GM19023 (cell line): ENCODE results near the gene FGD5.
A peak's percentile ranks its signal among the peaks of the same experiment; 100 is the strongest.

Experiments
- ATAC-seq: cut with Tn5 transposase; IDR thresholded peaks from one replicate; pipeline ENCODE4 v1.9.1; 2021; ENCODE audit warnings: mild to moderate bottlenecking, moderate library complexity; ENCODE audit not compliant: unreplicated experiment

The FGD5 gene

DNA sequence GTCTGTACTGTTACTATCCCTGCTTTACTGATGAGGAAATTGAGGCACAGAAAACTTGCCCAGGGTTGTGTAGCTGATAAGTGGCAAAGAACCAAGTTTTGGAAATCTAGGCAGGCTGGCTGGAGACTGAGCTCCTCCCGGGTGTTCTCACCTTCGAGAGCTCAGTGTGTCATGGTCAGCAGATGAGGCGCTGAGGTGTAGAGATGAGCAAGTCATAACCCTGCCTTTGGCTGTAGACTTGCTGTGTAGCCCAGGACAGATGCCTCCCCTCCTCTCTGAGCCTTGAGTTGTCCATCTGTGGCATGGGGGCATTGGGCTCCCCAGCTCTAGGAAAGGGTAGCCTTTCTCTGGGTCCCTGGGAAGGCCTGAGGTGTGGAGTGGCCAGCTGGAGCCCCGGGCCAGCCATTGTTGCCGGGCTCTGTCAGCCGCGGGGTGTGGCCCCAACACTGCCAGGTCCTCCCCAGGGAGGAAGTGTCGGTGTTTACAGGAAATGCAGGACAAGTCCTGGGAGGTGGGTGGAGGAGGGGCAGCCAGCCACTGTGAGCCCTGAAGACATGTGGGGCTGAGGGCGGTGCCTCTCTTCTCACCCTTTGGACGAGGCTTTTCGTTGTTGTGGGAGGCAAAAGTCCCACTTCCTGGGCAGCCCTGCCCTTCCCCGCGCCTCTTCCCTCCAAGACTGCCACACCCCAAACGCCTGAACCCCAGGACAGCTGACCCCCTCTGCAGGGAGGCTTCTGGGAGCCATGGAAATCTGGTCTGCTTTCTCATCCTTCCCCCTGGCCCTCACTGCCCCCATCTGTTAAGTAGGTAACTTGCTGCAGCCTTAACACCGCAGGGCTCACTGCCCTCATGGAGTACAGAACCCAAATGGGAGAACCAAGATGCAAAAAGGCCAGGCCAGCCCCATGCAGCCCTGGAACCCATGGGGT, 29.1 kb downstream of the FGD5 start:
- peak; percentile 33 for ATAC-seq

DNA sequence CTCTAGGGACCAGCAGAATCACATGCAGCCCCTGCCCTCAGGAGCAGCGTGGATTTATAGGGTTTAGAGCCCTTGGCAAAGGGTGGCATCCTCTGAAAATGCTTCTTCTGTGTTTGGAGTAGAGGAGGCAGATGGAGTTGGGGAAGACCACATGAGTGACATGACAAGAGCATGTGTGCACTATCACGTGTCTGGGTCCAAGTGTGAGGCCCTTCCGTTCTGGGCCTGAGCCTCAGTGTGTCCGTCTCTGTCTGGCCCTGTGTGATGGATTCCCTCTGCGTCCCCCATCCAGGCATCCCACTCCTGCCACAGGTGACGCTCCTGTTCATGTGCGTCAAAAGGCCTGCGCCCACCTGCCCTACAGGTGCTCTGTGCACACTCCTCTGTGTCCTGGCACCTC, 30.1 kb downstream of the FGD5 start:
- ATAC-seq: no peak

GRCh38 chr3:14849638-14850230, 31.0 kb downstream of the FGD5 start:
- no peak for ATAC-seq

DNA sequence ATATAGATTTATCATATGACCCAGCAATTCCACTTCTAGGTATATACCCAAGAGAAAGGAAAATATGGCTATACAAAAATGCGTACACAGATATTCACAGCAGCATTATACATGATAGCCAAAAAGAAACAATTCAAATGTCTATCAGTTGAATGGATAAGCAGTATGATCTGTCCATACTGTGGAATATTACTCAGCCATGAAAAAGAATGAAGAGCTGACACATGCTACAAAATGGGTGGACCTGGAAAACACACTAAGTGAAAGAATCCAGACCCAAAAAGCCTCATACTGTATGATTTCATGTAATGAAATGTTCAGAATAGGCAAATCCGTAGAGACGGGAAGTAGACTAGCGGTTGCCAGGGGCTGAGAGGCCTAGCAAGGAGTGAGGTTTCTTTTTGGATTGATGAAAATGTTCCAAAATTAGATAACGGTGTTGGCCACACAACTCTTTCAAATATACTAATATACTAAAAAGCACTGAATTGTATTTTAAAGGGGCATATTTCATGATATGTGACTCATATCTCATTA, 33.4 kb downstream of the FGD5 start:
- no peak for ATAC-seq

DNA sequence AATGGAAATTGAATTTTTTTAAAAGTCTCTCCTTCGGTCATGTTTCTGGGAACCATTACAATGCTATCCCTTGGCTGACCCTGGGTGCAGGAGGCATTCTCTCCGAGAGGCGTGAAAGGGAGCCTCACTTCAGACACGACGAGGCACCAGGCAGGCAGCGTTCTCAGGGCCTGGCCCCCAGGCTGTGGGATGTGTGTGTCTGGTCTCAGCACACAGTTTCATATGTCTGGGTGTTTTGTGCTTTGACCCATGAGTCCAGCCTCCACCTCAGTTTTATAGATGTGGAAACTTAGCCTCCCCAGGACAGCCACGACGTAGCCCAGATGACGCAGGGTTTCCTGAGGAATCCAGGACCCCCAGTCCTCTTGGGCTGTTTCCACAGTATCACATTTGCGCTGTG, 34.0 kb downstream of the FGD5 start:
- ATAC-seq: no peak

DNA sequence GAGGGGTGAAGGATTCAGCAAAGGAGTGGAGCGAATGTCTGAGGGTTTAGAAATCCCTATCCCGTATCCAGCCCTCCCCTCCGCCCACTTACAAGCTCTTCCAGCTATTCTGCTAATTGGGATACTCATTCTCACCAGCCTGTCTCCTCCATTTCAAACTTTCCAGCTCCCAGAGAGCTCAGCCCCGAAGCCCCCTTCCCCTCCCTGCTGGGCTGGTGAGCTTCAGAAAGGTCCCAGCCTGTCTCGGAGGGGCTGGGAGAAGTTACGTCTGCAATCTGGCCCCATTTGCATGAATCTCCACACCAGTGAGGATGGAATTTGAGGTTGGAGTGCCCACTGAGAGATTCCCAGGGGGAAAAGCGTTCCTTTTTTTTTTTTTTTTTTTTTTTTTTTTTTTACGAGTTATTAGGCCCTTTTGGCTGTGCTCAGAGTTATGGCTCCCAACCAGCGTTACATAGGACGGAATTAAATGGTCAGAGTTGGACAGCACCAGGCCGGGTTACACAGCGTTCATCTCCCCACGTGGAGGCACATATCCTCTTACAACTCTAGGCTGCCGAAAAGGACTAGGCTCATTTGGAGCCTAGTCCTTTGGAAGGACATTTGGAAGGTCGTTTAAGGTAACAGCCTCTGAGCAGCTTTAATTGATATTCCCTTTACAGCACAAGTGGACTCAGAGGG, 34.6 kb downstream of the FGD5 start:
- ATAC-seq: no peak

GRCh38 chr3:14857506-14857905, 38.7 kb downstream of the FGD5 start:
- no peak for ATAC-seq

DNA sequence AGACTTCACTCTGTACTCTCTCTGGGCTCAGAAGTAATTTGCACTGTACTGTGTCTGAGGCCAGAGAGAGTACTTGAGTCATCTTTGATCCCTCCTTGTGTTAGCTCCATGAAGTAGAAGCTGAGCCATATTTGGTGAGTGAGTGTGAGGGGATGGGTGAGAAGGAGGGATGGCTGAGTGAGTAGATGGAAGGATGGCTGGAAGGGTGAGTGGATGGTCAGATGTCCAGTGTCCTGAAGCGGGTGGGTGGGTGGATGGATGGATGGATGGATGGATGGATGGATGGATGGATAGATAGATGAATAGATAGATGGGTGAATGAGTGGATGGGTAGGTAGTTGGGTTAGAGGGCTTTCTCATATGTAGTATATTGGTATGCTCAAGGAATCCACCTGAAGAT, 39.3 kb downstream of the FGD5 start:
- ATAC-seq: no peak

- no peak for ATAC-seq
These were observed 41.1 kb downstream of the FGD5 start for GRCh38 chr3:14859880-14860279.

- ATAC-seq: no peak
These were observed 42.3 kb downstream of the FGD5 start for GRCh38 chr3:14861031-14861430.

DNA sequence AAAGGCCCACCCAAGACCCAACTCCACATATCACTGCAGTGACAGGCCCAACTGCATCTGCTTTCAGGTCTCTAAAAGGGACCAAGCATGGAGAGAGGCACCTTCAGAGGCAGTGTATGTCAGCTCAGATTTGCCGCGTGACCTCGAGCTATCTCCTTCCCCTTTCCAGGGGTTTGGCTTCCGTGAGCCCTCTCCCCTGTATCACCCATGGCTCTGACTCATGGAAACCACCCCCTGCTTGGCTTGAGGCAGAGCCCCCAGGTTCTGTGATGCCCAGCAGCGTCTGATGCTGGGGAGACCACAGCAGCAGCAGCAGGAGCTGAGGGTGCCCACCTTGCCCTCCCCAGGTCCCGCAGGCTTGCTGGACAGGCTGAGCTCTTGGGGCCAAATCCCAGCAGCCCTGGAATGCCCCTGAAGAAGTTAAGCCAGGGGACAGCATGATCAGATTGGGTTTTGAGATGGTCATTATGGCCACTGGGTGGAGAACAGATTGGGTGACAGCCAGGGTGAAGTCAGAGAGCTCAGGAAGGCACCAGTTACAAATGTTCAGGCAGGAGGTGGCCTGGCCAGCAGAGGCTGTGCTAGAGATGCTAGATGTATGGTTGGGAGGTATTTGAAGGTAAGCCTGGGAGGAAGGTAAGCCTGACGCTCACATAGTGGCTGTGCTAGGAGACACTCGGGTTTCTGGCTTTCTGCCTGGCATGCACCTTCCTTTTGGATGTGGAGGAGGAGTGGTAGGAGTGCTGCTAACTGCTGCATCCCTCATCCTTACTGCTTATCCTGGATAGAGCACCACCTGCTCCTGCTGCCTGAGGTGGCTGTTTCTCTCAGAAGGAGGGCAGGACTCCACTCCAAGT, 42.9 kb downstream of the FGD5 start:
- ATAC-seq: no peak

- ATAC-seq: no peak
These were observed 43.5 kb downstream of the FGD5 start for GRCh38 chr3:14862303-14862660.

- ATAC-seq: no peak
These were observed 44.0 kb downstream of the FGD5 start for GRCh38 chr3:14862661-14863230.

- no peak for ATAC-seq
These were observed 44.8 kb downstream of the FGD5 start for GRCh38 chr3:14863333-14864100.

DNA sequence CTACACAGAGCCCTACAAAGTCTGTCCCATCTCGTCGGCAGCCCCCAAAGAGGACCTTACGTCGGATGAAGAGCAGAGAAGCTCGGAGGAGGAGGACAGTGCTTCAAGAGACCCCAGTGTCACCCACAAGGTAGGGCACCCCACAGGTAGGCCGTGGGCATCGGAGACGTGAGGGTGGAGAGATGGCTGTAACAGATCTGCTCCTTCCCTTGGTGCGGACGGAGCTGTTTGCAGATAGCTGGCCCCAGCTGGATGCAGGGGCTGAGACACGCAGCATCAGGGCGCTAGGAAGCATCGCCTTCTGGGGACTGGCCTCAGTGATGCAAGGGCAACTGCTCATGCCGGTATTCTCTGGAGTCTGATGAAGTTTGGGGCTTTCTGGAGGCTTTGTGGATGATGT, 45.4 kb downstream of the FGD5 start:
- no peak for ATAC-seq

DNA sequence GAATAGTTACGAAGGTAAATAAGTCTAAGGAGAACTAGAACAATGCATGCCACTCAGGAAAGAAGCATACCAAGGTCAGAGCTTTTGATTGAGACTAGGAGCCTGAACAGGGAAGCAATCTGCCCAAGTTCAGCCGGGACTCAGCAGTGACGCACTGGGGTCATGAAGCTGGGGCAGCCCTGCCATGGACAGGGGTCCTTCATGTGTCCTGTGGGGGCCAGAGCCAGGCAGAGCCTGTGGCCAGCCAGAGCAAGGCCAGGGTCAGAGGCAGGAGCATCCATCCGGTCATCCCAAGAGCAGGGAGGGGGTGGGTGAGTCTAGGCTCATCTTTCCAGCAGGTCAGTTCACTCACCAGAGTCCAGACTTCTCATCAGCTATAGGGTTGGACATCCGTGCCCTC, 47.9 kb downstream of the FGD5 start:
- no peak for ATAC-seq

DNA sequence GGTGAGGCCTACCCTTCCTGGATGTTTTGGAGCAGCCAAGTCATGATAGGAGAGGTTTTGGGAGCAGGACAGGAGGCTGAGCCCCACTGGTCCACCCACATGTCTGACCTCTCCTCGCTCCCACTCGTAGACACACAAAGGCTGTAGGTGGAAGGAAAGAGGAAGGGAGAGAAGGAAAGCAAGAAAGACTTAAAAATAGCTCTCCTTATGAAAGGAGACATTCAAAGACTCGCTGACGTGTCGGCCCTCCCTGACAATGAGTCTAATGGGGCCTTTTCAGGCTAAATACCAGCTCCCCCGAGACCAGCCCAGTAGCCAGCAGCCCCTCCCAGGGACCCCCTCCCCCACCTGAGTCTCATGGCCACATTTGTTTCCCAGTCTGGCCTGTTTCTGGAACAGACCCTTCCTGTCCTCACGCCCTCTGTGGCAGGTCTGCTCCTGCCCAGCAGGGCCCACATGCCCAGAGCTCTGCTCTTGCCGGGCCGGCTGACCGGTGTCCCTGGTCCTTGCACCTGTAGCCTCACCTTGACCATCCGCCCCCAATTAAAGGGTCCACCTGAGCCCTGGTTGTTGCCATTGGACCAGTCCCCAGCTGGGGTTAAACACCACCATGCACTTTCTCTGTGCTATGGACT, 49.3 kb downstream of the FGD5 start:
- no peak for ATAC-seq

- ATAC-seq: no peak
These were observed 51.4 kb downstream of the FGD5 start for GRCh38 chr3:14869917-14870782.

- ATAC-seq: no peak
These were observed 52.0 kb downstream of the FGD5 start for GRCh38 chr3:14870783-14871060.
